HG03196 (cell line): ENCODE results near the gene TFE3.

Experiments used
- ATAC-seq: cut with Tn5 transposase; IDR thresholded peaks from one replicate; pipeline ENCODE4 v1.9.1; 2021; ENCODE audit not compliant: unreplicated experiment

Gene TFE3

DNA sequence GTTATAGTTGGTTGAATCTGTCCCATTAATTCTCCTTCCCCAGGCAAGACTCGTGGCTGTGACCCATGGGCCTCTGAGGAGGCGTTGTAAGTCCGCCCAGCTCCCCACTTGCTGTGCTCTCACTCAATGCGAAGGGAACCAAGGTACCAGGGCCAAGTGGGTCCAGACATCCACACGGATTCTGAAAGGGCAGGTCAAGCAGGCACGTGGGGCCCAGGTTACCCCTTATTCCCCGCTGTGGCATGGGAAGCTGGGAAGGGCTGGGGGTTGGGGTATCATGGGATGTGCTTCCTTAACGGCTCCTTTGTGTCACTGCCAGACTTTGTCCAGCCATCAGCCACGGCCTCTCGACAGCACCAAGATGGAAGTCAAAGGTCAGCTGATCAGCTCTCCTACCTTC is 18.8 kb upstream of the TFE3 start:
- ATAC-seq: no peak

DNA sequence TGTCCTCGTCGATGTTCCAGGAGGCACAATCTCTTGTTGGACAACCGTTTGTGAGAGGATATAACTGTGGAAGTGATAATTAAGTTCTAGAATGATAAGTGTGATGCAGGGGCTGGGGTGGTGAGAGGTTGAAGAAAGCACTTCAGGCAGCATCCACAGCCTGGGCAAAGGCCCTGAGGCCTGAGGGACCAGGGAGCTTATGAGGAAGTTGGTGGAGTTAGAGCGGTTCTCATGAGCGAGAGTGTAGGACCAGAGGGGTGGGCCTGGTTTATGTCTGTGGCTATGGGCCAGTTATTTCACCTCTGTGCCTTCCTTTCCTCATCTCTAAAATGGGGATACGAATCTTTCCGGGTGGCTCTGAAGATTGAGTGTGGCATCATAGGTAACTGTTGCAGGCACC is 18.3 kb upstream of the TFE3 start:
- ATAC-seq: no peak

GRCh38 chrX:49060914-49061313 is 17.8 kb upstream of the TFE3 start:
- no peak for ATAC-seq

DNA sequence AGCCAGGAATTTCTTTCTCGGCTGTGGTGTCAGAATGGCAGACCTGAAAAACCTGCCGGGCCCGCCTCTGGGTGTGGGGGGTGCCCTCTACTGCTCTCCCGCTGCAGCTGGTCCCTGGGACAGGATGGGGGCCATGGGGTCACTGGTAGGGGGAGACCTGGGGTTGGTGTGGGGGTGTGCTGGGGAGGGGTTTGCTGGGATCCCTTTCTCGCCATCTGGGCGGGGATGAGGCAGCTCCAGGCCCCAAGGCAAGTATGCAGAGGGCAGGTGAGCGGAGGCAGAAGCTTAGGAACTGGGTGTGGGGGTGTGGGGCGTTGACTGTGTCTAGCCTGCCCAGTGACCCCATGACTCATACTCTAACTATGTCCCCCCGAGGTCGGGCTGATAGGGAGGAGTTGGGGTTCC is 16.5 kb upstream of the TFE3 start:
- ATAC-seq: no peak

GRCh38 chrX:49059201-49059600 is 16.0 kb upstream of the TFE3 start:
- no peak for ATAC-seq

GRCh38 chrX:49058794-49059193 is 15.6 kb upstream of the TFE3 start, which contains the start of gene CCDC120:
Gene CCDC120, plus strand, starts transcription at chrX:49058999. Its CDS starts 3,043 bp downstream, at chrX:49062042.
- no peak for ATAC-seq

DNA sequence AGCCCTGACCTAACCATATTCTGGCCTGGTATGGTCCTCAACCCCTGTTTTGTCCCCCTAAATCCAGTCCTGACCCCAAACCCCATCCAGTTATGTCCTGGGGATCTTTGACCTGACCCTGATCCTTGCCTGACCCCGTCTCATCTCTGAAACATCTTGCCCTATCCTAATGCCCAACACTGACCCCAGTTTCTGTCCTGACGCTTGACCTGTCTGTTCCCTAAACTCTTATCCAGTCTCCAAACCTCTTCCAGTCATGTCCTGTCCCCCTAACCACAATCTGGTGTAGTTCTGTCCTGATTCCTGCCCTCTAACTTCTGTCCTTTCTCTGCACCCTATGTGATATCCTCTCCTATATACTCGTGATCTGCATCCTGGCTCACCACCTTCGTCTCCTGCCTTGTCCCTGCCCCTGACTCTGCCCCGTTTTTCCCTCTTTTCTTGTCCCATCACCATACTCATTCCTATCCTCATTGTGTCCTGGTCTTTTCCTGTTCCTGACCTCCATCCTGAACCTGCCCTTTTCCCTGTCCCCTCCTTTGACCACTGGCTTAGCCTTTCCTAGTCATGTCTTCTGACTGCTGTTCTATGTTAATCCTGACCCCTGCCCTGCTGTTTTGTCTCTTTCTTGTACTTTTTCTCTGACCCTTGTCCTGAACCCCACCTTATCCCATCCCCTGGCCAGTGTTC is 11.1 kb upstream of the TFE3 start:
- ATAC-seq: no peak

- no peak for ATAC-seq
Measured at GRCh38 chrX:49053223-49054072, 10.3 kb upstream of the TFE3 start.

- no peak for ATAC-seq
Measured at GRCh38 chrX:49043987-49044281, 777 bp upstream of the TFE3 start.

- no peak for ATAC-seq
Measured at GRCh38 chrX:49042581-49043219, 457 bp downstream of the TFE3 start.

- no peak for ATAC-seq
Measured at GRCh38 chrX:49041744-49042580, 1.2 kb downstream of the TFE3 start.

- no peak for ATAC-seq
Measured at GRCh38 chrX:49040376-49040955, 2.7 kb downstream of the TFE3 start.

GRCh38 chrX:49039598-49040375 is 3.4 kb downstream of the TFE3 start:
- no peak for ATAC-seq

- no peak for ATAC-seq
Measured at GRCh38 chrX:49037883-49038475, 5.2 kb downstream of the TFE3 start.

GRCh38 chrX:49030283-49030682 is 12.9 kb downstream of the TFE3 start:
- no peak for ATAC-seq

- no peak for ATAC-seq
Measured at GRCh38 chrX:49029876-49030275, 13.3 kb downstream of the TFE3 start.

DNA sequence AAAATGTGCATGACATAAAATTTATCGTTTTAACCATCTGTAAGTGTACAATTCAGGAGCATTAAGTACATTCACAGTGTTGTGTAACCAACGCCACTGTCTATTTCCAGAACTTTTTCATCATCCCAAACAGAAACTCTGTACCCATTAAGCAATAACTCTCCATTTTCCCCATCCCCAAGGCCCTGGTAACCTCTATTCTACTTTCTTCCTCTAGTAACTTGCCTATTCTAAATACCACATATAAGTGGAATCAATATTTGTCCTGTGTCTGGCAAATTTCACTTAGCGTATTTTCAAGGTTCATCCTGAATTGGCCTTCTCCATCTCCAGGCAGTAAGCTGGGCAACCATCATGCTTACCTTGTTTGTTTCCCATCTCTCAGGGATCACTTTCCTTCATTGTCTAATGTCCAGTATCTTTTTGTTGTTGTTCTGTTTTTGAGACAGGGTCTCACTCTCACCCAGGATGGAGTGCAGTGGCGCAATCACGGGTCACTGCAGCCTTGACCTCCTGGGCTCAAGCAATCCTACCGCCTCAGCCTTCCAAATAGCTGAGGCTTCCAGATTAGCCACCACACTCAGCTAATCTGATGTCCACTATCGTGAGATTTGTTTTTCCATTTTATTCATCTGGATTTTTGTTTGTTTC is 23.4 kb downstream of the TFE3 start:
- no peak for ATAC-seq

DNA sequence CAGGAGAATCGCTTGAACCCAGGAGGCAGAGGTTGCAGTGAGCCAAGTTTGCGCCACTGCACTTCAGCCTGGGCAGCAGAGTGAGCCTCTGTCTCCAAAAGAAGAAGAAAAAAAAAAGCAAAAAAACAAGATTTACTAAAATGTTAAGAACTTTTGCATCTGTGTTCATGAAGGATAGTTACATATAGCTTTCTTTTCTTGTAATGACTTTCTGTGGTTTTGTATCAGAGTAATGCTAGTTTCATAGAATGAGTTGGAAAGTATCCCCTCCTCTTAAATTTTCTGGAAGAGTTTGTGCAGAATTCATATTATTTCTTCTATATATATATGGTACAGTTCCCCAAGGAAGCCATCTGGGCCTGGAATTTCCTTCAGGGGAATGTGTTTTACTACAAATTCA is 24.1 kb downstream of the TFE3 start:
- no peak for ATAC-seq

- no peak for ATAC-seq
Measured at GRCh38 chrX:49003696-49004095, 39.5 kb downstream of the TFE3 start.
